HG03039 (cell line): ENCODE measurements around the gene DCLK1.
"Not testable (repeated sequence)": the region's sequence is repeated elsewhere in the genome, so short reads cannot be mapped to it uniquely, and the experiment has no call there.

Source experiments
- ATAC-seq: cut with Tn5 transposase; IDR thresholded peaks from one replicate; pipeline ENCODE4 v1.9.1; 2021; ENCODE audit warnings: mild to moderate bottlenecking, moderate library complexity; ENCODE audit not compliant: unreplicated experiment

The DCLK1 gene

GRCh38 chr13:36088463-36088862 is 42.7 kb downstream of the DCLK1 start:
- no peak for ATAC-seq

GRCh38 chr13:36088001-36088400 is 43.2 kb downstream of the DCLK1 start:
- no peak for ATAC-seq

DNA sequence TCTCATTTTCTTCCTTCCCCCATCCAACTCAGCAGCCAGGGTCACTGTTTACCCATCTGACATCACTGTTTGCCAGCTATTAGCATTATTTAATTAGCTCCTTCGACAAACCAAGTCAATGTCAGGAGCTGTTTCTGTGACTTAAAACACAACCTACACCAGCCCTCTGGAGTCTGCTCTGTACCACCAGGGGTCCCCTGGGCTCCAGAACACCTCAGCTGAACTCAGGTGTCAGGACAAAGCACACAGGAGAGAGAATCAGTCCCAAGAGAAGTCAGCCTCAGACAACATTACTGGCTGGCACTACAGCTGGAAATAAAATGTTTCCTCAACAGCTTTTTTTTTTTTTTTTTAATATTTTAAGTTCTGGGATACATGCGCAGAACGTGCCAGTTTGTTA is 45.1 kb downstream of the DCLK1 start:
- no peak for ATAC-seq

DNA sequence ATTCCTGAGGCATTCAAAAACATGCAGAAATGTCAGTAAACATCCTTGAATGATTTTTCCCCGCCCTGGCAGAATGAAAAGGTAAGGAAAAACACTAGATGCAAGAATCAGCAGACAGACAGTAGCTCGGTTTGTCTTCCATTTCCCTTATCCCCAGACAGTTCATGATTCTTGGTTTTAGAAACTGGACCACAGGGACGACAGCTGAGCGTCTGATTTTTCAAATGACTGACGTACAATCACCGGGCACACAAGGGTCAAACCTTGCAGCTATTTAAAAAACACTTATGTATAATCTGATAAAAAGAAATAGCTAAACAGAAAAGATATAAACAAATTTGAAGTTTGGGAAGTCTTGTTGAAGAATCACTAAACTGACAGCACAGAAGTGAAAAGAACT is 47.1 kb downstream of the DCLK1 start:
- ATAC-seq: no peak

- ATAC-seq: no peak
Measured at GRCh38 chr13:36082806-36083205, 48.4 kb downstream of the DCLK1 start.

DNA sequence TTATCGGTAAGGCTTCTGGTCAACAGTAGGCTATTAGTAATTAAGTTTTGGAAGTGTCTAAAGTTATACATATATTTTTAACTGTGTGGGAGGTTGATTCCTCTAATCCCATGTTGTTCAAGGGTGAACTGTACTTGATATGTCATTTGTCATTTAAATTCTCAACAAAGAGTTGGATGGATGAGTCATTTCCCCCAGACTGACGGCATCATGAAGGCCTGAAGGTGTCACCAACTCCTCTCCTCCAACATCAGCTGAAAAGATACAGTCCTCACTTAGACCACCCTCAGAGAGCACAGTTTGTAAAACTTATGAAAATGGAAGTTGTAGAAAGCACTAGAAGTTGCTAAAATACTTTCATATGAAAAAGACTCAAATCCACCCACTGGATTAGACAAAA is 48.8 kb downstream of the DCLK1 start:
- ATAC-seq: no peak

DNA sequence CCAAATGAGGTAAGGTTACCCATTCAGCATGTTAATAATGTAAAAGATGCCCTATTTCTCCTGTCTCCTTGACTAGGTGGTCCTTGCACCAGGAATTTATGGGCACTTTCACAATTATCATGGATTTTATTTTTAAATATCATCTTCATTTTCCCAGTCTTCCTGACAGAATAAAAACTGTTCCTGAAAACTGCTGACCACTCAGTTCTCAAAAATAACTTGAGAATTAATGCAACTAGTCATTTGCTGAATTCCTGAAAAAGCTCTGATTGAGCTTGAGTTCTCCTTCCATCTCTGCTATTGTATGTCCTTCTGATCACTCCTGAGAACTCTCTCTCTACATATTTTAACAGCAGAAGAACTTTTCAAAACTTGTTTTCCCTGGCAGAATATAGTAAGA is 55.0 kb downstream of the DCLK1 start:
- no peak for ATAC-seq

- ATAC-seq: no peak
Measured at GRCh38 chr13:36074659-36075058, 56.5 kb downstream of the DCLK1 start.

GRCh38 chr13:36072152-36072935 is 58.8 kb downstream of the DCLK1 start:
- ATAC-seq: no peak

- ATAC-seq: not testable (repeated sequence)
Measured at GRCh38 chr13:36070504-36071192, 60.5 kb downstream of the DCLK1 start.

DNA sequence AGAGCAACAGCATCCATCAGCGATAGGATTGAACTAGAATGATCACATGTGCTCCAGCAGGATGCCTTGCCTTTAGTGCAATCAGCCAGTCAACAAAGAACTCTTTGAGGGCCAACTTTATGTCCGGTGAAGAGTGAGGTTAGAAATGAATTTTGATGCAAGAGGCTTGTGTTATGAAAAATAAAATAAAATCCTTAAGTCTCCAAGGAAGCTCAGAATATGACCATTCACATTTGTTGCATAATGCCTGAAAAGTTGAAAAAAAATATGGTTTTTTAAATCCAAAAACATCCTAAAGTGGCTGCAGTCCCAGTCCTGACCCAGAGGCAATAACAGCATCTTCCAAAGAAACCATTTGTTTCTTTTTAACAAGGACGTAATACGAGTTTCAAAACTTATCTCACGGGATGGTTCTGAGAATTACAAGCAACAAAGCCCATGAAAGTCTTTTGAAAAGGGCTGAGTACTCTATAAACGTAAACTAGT is 61.3 kb downstream of the DCLK1 start:
- ATAC-seq: no peak

- no peak for ATAC-seq
Measured at GRCh38 chr13:36068991-36069390, 62.2 kb downstream of the DCLK1 start.

GRCh38 chr13:36068566-36068965 is 62.6 kb downstream of the DCLK1 start:
- no peak for ATAC-seq

DNA sequence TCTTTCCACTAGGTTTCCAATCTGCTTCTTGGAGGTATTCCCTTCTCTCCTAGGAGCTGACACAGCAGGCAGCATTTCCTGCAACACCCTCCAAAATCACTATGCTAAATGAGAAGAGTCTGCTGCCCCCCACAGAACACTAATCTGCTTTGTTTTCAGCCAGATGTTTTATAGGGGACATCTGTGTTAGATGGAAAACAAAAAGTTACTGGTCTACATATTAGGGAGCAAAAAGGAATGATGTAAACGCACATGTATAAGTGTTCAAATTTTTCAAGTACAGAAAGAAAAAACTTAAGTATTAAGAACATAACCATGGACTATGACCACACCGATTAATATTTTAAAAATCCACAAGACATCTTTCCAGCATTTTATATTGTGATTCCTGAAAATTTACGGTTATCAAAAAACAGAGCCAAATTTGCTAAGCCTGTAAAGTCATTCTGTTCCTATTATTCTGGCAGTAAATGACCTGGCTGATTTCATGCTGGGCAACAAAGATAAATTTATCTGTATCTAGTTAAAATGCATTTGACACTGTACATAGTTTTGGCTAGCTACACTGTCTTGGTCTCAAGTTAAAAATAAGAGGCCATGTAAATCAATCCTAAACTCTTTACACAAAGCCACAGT is 63.3 kb downstream of the DCLK1 start:
- no peak for ATAC-seq

GRCh38 chr13:36062249-36062648 is 68.9 kb downstream of the DCLK1 start:
- no peak for ATAC-seq

GRCh38 chr13:36061621-36062020 is 69.6 kb downstream of the DCLK1 start:
- no peak for ATAC-seq

DNA sequence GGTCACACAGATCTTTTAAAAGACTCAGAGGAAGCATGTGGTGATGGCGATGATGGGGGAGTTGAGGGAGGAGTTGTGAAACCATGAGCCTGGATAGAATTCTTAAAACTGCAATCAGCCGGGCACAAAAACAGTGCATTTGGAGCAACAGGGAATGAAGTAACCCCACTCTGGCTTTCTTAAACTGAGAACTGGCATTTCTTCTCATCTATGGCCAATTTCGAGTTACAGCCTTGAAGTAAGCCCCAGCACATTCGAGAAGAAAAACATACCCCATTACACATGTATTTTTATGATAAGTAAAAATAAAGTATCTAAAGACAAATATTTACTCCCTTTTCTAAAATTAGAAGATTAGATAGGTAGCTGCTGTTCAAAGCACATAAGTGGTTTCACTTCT is 70.1 kb downstream of the DCLK1 start:
- no peak for ATAC-seq

- no peak for ATAC-seq
Measured at GRCh38 chr13:36059321-36059720, 71.9 kb downstream of the DCLK1 start.

DNA sequence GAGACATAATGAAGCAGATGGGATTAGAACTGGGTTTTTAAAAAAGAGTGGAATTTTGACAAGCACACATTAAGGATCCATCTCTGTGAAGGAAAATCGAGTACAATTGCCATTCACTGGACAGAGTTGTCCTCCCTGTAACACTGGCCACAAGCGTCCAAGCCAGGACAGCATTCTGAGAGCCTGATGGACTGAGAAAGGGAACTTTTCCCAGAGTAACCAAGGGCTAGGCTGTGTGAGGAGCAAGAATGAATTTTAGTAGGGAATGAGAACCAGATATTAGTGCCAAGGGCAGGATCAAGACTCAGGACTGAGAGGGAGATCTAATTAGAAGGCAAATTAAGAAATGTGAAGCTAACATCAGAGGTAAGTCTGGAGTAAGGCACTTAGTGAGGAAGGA is 73.1 kb downstream of the DCLK1 start:
- ATAC-seq: no peak

DNA sequence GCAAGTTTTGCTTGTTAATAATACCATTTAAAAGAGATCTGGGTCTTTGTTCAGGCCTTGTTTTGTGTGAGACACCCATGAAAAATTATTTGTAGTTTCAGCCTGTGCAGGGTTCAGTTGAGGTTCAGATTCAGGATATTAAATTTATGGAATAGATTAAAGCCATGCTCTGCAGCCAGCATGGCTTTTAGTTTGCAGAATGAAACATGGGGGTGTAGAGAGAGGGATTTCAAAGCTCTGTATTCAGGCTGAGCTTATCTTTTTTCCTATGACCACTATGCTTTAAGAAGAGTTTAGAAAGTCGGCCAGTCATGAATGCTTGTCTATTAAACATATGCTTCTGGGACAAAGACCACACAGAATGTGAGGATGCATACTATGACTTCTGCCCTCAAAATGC is 73.6 kb downstream of the DCLK1 start:
- no peak for ATAC-seq

DNA sequence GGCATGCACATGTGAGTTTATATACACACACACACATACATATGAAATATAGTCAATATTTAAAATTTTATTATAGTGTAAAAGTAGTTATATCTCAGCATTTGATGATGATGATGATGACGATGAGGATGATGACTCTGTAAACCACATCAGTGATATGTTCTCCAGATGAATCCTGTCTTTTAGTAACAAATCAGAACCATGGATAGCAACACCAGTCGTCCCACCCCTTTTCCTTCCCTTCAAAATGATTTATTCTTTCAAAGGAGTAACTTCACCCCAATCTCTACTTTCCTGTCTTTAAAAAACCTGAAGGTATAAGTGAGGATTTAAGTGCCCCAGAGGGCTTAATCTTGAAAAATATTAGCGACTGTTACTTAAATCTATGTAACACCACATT is 74.1 kb downstream of the DCLK1 start:
- no peak for ATAC-seq

- no peak for ATAC-seq
Measured at GRCh38 chr13:36055366-36055765, 75.8 kb downstream of the DCLK1 start.
